ENCODE results near the gene KCTD2. TPM values are rescaled to one million over a fixed set of nuclear protein-coding genes. Genes with fewer than 3 reads are reported as not detected.
"Not testable (repeated sequence)": the region's sequence is repeated elsewhere in the genome, so short reads cannot be mapped to it uniquely, and the experiment has no call there.

The KCTD2 gene
- polyA plus RNA-seq, 2 donors = 10.0 to 11.5 TPM

DNA sequence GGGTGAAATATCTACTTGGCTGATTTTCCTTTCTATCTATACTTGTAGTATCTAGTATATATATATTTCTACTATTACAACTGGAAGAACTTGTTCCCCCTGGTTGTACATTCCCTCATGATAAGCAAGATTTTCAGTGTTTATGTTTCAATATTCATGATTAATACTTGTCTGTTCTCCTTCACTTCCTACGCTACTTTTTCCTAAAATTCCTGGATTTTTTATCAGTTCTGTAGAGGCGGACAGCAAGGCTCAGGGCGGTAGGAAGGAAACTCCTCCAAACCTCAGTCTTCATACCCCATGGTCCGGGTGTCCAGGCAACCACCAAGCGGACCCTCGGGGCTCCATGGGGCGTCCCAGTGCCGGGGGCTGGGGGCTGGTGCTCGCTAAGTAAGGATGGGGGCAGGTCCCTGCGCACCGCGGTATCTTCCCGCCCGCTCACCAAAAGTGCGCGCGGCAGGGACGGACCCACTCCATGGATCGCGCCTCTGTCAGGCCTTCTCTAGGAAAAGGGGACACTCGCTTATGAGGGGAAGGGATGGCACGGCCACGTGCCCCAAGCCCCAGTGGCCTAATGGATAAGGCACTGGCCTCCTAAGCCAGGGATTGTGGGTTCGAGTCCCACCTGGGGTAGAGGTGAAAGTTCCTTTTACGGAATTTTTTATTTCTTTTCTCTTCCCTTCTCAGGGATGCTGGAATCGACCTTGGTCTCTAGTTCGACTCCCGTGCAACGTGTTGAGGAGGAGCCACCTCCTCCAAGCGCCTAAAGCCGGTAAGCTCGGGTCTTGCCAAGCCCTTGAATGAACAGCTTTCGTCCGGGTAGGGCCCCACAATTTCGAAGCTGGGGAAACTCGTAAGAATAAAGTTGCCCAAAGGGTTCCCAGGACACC lies 13.4 kb upstream of the KCTD2 start:
- Histone ChIP-seq H3K9me3 (ENCODE audit: control insufficient read depth in 2 of 2, insufficient read depth in 1 of 2, low read depth in 1 of 2, low read length in 1 of 2) (no peaks in the 10 kb centered on the region), H3K4me1 (ENCODE audit: control insufficient read depth in 2 of 2, insufficient read depth in 2 of 2, low read length in 1 of 2) (peaks cover 0 to 10% of the 10 kb centered on the region in 2 donors), H3K27me3 (ENCODE audit: control insufficient read depth in 1 of 2, insufficient read depth in 2 of 2, low read length in 2 of 2) (no peaks in the 10 kb centered on the region), H3K36me3 (ENCODE audit: control insufficient read depth in 2 of 2, insufficient read depth in 2 of 2, low read length in 1 of 2) (no peaks in the 10 kb centered on the region), H3K4me3 (ENCODE audit: low read depth in 1 of 2, low read length in 2 of 2) (peak overlapping the region; percentile 55 to 59), H3K27ac (ENCODE audit: low read depth in 2 of 2, low read length in 1 of 2) (peak overlapping the region; percentile 95 to 96)
- WGBS, 2 donors = 1 to 2% methylated on average over 36 of the region's 36 CpGs

DNA sequence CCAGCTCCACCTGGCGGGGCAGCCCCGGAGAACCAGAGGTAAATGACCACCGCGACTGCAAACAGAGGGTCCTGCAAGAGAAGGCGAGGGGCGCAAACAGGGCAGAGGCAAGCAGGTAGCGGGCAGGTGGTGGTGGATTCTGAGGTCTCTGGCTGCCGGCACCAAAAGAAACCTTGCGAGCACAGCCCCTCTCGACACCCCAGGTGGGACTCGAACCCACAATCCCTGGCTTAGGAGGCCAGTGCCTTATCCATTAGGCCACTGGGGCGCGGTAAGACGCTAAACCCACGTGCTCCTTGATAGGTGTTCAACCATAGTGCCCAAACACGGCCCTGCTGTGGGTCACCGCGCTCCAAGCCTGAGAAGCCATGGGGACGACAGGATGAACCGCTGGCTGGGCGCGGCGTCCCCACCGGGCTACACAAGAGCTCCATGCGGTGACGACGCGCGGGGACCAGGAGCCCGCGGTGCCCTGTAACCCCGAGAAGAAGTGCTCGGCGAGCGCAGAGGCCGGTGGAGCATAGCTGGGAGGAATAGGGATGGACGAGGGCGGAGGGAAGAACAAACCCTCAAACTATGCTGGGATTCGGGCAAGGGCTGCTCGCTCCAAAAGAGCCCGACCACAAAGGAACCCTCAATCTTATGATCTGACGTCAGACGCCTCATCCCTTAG lies 12.7 kb upstream of the KCTD2 start:
- H3K9me3 ChIP-seq (ENCODE audit: control insufficient read depth in 2 of 2, insufficient read depth in 1 of 2, low read depth in 1 of 2, low read length in 1 of 2) = no peaks in the 10 kb centered on the region
- H3K4me1 ChIP-seq (ENCODE audit: control insufficient read depth in 2 of 2, insufficient read depth in 2 of 2, low read length in 1 of 2) = peaks cover 0 to 10% of the 10 kb centered on the region in 2 donors
- peak overlapping the region; percentile 95 to 96 for H3K27ac ChIP-seq (ENCODE audit: low read depth in 2 of 2, low read length in 1 of 2)
- H3K36me3 ChIP-seq (ENCODE audit: control insufficient read depth in 2 of 2, insufficient read depth in 2 of 2, low read length in 1 of 2) = peaks cover 0 to 4% of the 10 kb centered on the region in 2 donors
- peak overlapping the region; percentile 55 to 59 for H3K4me3 ChIP-seq (ENCODE audit: low read depth in 1 of 2, low read length in 2 of 2)
- H3K27me3 ChIP-seq (ENCODE audit: control insufficient read depth in 1 of 2, insufficient read depth in 2 of 2, low read length in 2 of 2) = no peaks in the 10 kb centered on the region
- 3 to 4% methylated on average over 43 of the region's 43 CpGs for WGBS, 2 donors

DNA sequence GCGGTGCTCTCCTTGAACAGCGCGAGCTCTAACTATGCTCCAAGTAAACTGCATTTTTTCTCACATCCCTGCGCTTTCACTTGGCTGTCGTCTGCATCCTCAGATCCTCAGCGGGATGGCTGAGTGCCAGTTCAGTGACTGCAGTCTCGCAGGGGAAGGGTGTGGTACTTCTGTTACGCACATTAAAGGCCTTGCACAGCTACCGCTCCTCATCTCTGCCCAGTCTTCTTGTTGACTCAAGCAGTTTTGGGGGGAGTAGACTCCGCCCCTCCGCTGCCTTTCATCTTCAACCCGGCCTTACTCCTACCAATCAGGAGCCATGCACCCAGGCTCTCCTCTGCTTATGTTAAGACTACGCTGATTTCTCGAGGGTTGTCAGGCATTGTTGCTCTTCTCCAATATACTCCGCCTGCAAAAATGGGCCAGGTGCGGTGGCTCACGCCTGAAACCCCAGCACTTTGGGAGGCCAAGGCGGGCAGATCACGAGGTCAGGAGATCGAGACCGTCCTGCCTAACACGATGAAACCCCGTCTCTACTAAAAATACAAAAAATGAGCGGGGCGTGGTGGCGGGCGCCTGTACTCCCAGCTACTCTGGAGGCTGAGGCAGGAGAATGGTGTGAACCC lies 10.3 kb upstream of the KCTD2 start:
- Histone ChIP-seq H3K36me3 (ENCODE audit: control insufficient read depth in 2 of 2, insufficient read depth in 2 of 2, low read length in 1 of 2) (peaks cover 9 to 11% of the 10 kb centered on the region in 2 donors), H3K4me1 (ENCODE audit: control insufficient read depth in 2 of 2, insufficient read depth in 2 of 2, low read length in 1 of 2) (peaks cover 0 to 10% of the 10 kb centered on the region in 2 donors), H3K27ac (ENCODE audit: low read depth in 2 of 2, low read length in 1 of 2) (peak overlapping the region; percentile 95 to 96), H3K9me3 (ENCODE audit: control insufficient read depth in 2 of 2, insufficient read depth in 1 of 2, low read depth in 1 of 2, low read length in 1 of 2) (no peaks in the 10 kb centered on the region), H3K4me3 (ENCODE audit: low read depth in 1 of 2, low read length in 2 of 2) (no peak overlapping the region), H3K27me3 (ENCODE audit: control insufficient read depth in 1 of 2, insufficient read depth in 2 of 2, low read length in 2 of 2) (no peaks in the 10 kb centered on the region)
- 35 to 44% methylated on average over 27 of the region's 27 CpGs for WGBS, 2 donors

DNA sequence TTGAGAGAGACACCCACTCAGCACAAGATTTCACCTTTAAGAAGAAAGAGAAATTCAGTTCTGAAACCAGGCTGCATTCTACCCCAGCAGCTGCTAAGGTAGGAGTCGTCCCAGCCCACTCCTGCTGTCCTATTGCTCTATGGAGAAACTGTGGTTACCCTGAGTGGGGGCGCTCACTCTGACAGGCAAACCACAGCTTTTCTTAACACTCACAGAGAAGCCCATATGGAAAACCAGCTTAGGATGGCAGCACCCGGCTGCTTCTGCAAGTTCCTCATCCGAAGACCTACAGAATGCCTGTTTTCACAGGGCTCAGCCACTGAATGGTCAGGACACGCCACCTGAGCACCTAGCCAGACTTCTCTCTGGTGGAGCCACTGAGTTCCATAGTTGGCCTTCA lies 7.8 kb upstream of the KCTD2 start:
- no peak overlapping the region for H3K27ac ChIP-seq (ENCODE audit: low read depth in 2 of 2, low read length in 1 of 2)
- 85 to 86% methylated on average over 5 of the region's 5 CpGs for WGBS, 2 donors
- H3K27me3 ChIP-seq (ENCODE audit: control insufficient read depth in 1 of 2, insufficient read depth in 2 of 2, low read length in 2 of 2) = no peaks in the 10 kb centered on the region
- H3K36me3 ChIP-seq (ENCODE audit: control insufficient read depth in 2 of 2, insufficient read depth in 2 of 2, low read length in 1 of 2) = peaks cover 13 to 16% of the 10 kb centered on the region in 2 donors
- no peaks in the 10 kb centered on the region for H3K9me3 ChIP-seq (ENCODE audit: control insufficient read depth in 2 of 2, insufficient read depth in 1 of 2, low read depth in 1 of 2, low read length in 1 of 2)
- no peak overlapping the region for H3K4me3 ChIP-seq (ENCODE audit: low read depth in 1 of 2, low read length in 2 of 2)
- peaks cover 0 to 7% of the 10 kb centered on the region in 2 donors for H3K4me1 ChIP-seq (ENCODE audit: control insufficient read depth in 2 of 2, insufficient read depth in 2 of 2, low read length in 1 of 2)

DNA sequence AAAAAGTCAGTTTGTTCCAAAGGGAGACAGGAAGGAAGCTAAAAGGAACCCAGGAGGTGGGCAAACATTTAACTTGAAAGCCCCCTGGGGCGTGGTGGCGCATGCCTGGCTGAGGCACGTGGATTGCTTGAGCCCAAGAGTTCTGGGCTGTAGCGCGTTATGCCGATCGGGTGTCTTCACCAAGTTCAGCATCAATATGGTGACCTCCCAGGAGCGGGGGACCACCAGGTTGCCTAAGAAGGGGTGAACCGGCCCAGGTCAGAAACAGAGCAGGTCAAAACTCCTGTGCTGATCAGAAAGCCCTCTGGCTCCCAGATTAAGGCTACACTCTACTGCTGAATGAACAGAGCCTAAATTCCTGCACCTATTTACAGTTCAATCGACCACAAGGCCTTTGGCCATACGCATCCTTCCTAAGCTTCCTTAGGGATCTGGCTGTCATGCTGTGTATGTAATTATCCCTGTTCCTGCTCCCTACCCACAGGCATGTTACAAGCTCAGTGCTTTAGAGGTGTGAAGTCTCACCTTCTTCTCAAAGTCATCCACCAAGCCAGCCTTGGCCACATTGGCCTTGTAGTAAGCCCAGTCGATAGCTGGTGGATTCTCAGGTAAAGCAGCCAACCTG lies 5.3 kb upstream of the KCTD2 start:
- WGBS, 2 donors = 79 to 88% methylated on average over 12 of the region's 12 CpGs
- Histone ChIP-seq H3K27me3 (ENCODE audit: control insufficient read depth in 1 of 2, insufficient read depth in 2 of 2, low read length in 2 of 2) (no peaks in the 10 kb centered on the region), H3K4me3 (ENCODE audit: low read depth in 1 of 2, low read length in 2 of 2) (no peak overlapping the region), H3K4me1 (ENCODE audit: control insufficient read depth in 2 of 2, insufficient read depth in 2 of 2, low read length in 1 of 2) (peaks cover 0 to 4% of the 10 kb centered on the region in 2 donors), H3K9me3 (ENCODE audit: control insufficient read depth in 2 of 2, insufficient read depth in 1 of 2, low read depth in 1 of 2, low read length in 1 of 2) (no peaks in the 10 kb centered on the region), H3K36me3 (ENCODE audit: control insufficient read depth in 2 of 2, insufficient read depth in 2 of 2, low read length in 1 of 2) (peaks cover 13 to 16% of the 10 kb centered on the region in 2 donors), H3K27ac (ENCODE audit: low read depth in 2 of 2, low read length in 1 of 2) (no peak overlapping the region)

DNA sequence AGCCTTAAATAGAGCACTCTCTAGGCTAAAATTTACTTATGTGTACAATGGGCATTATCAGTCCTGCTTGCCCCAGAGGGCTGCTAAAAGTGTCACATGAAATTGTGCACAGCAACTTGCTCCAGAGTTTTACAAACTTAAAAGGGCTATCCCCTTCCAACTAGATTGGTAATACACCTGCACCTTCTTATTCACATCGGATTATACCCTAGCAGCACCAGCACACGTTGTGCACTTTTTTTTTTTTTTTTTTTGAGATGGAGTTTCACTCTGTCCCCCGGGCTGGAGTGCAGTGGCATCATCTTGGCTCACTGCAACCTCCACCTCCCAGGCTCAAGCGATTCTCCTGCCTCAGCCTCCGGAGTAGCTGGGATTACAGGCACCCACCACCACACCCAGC lies 3.2 kb upstream of the KCTD2 start:
- peaks cover 13 to 16% of the 10 kb centered on the region in 2 donors for H3K36me3 ChIP-seq (ENCODE audit: control insufficient read depth in 2 of 2, insufficient read depth in 2 of 2, low read length in 1 of 2)
- not testable (repeated sequence) for H3K4me3 ChIP-seq (ENCODE audit: low read depth in 1 of 2, low read length in 2 of 2); H3K27ac ChIP-seq (ENCODE audit: low read depth in 2 of 2, low read length in 1 of 2); H3K27me3 ChIP-seq (ENCODE audit: control insufficient read depth in 1 of 2, insufficient read depth in 2 of 2, low read length in 2 of 2); H3K9me3 ChIP-seq (ENCODE audit: control insufficient read depth in 2 of 2, insufficient read depth in 1 of 2, low read depth in 1 of 2, low read length in 1 of 2); H3K4me1 ChIP-seq (ENCODE audit: control insufficient read depth in 2 of 2, insufficient read depth in 2 of 2, low read length in 1 of 2)
- WGBS, 2 donors = 70 to 73% methylated on average over 5 of the region's 5 CpGs

DNA sequence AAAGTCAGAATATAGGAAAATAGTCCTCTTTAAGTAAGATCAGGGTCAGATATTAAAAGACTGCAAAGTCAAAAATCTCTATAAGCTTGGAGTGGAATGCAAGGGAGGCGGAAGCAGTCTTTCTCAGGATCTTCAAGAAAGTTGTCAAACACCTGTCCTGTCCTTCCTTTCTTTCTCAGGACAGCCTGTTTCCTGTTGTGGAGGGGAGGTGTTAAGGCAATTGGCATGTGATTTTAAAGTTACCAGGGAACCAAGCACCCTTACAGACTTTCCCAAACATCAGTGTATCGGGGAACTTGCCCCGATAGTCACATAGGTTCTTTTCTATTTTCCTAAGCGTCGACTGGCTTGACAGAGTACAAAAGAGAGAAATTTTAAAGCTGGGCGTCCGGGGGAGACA lies 2.3 kb upstream of the KCTD2 start:
- WGBS, 2 donors = 80% methylated on average over 7 of the region's 7 CpGs
- no peak overlapping the region for H3K27ac ChIP-seq (ENCODE audit: low read depth in 2 of 2, low read length in 1 of 2)
- no peaks in the 10 kb centered on the region for H3K9me3 ChIP-seq (ENCODE audit: control insufficient read depth in 2 of 2, insufficient read depth in 1 of 2, low read depth in 1 of 2, low read length in 1 of 2)
- no peak overlapping the region for H3K4me3 ChIP-seq (ENCODE audit: low read depth in 1 of 2, low read length in 2 of 2)
- no peaks in the 10 kb centered on the region for H3K27me3 ChIP-seq (ENCODE audit: control insufficient read depth in 1 of 2, insufficient read depth in 2 of 2, low read length in 2 of 2)
- peaks cover 8 to 13% of the 10 kb centered on the region in 2 donors for H3K36me3 ChIP-seq (ENCODE audit: control insufficient read depth in 2 of 2, insufficient read depth in 2 of 2, low read length in 1 of 2)
- peaks cover 0 to 2% of the 10 kb centered on the region in 2 donors for H3K4me1 ChIP-seq (ENCODE audit: control insufficient read depth in 2 of 2, insufficient read depth in 2 of 2, low read length in 1 of 2)

DNA sequence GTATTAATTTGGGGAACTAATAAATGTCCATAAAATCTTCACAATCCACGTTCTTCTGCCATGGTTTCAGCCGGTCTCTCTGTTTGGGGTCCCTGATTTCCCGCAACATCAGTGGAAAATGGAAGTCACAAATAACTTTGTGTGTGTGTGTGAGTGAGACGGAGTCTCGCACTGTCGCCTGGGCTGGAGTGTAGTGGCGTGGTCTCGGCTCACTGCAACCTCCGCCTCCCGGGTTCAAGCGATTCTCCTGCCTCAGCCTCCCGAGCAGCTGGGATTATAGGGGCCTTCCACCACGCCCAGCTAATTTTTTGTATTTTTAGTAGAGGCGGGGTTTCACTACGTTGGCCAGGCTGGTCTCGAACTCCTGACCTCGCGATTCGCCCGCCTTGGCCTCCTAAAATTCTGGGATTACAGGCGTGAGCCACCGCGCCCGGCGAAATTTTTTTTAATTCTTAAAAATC lies 1.0 kb upstream of the KCTD2 start:
- peak overlapping the region; percentile 98 to 99 for H3K27ac ChIP-seq (ENCODE audit: low read depth in 2 of 2, low read length in 1 of 2)
- H3K4me3 ChIP-seq (ENCODE audit: low read depth in 1 of 2, low read length in 2 of 2) = peak overlapping the region; percentile 83 to 100
- H3K36me3 ChIP-seq (ENCODE audit: control insufficient read depth in 2 of 2, insufficient read depth in 2 of 2, low read length in 1 of 2); H3K9me3 ChIP-seq (ENCODE audit: control insufficient read depth in 2 of 2, insufficient read depth in 1 of 2, low read depth in 1 of 2, low read length in 1 of 2); H3K4me1 ChIP-seq (ENCODE audit: control insufficient read depth in 2 of 2, insufficient read depth in 2 of 2, low read length in 1 of 2); H3K27me3 ChIP-seq (ENCODE audit: control insufficient read depth in 1 of 2, insufficient read depth in 2 of 2, low read length in 2 of 2): not testable (repeated sequence)
- WGBS, 2 donors = 13 to 17% methylated on average over 25 of the region's 25 CpGs

DNA sequence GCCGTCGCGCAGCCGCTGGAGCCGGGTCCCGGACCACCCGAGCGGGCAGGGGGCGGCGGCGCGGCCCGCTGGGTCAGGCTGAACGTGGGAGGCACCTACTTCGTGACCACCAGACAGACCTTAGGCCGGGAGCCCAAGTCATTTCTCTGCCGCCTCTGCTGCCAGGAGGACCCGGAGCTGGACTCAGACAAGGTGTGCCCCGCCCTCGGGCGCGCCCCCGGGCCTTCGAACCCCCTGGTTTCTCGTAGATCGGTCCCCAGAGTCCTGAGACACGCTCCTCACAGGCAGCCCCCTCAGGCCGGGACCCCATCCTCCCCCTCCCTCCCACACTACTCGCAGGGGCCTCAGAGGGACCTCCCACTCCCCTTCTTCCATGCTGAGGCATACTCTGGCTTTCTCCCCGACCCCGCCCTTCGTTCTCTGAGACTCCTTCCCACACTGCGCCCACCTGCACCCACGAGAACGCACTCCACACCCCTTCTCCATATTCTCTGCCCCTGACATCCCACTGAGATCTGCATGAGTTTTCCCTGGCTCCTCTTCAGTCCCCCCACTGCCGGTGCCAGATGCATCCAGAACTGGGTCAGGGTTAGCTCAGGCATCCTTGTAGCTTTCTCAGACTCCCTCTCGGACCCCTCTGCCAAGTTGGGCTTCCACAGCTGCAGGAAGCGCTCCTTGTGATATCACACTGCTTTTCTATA lies 523 bp downstream of the KCTD2 start:
- peaks cover 0 to 2% of the 10 kb centered on the region in 2 donors for H3K4me1 ChIP-seq (ENCODE audit: control insufficient read depth in 2 of 2, insufficient read depth in 2 of 2, low read length in 1 of 2)
- H3K27ac ChIP-seq (ENCODE audit: low read depth in 2 of 2, low read length in 1 of 2) = peak overlapping the region; percentile 98 to 99
- H3K27me3 ChIP-seq (ENCODE audit: control insufficient read depth in 1 of 2, insufficient read depth in 2 of 2, low read length in 2 of 2) = no peaks in the 10 kb centered on the region
- H3K9me3 ChIP-seq (ENCODE audit: control insufficient read depth in 2 of 2, insufficient read depth in 1 of 2, low read depth in 1 of 2, low read length in 1 of 2) = no peaks in the 10 kb centered on the region
- 0 to 1% methylated on average over 37 to 38 of the region's 38 CpGs for WGBS, 2 donors
- peak overlapping the region; percentile 83 to 100 for H3K4me3 ChIP-seq (ENCODE audit: low read depth in 1 of 2, low read length in 2 of 2)
- H3K36me3 ChIP-seq (ENCODE audit: control insufficient read depth in 2 of 2, insufficient read depth in 2 of 2, low read length in 1 of 2) = peaks cover 0 to 4% of the 10 kb centered on the region in 2 donors

Measured in esophagus (tissue), 2 donors.